HG02884 (cell line): ENCODE measurements around the gene MSX1.
"Not testable (repeated sequence)": the region's sequence is repeated elsewhere in the genome, so short reads cannot be mapped to it uniquely, and the experiment has no call there.

Source experiments
- ATAC-seq: cut with Tn5 transposase; IDR thresholded peaks from one replicate; pipeline ENCODE4 v1.9.1; 2021; ENCODE audit warnings: mild to moderate bottlenecking, moderate library complexity; ENCODE audit not compliant: unreplicated experiment

The MSX1 gene

GRCh38 chr4:4859325-4859798 lies at the start of gene MSX1:
TSS of gene MSX1 (plus strand) at chr4:4859665. CDS start at chr4:4859900, 235 bp downstream.
- peak; percentile 90 for ATAC-seq

DNA sequence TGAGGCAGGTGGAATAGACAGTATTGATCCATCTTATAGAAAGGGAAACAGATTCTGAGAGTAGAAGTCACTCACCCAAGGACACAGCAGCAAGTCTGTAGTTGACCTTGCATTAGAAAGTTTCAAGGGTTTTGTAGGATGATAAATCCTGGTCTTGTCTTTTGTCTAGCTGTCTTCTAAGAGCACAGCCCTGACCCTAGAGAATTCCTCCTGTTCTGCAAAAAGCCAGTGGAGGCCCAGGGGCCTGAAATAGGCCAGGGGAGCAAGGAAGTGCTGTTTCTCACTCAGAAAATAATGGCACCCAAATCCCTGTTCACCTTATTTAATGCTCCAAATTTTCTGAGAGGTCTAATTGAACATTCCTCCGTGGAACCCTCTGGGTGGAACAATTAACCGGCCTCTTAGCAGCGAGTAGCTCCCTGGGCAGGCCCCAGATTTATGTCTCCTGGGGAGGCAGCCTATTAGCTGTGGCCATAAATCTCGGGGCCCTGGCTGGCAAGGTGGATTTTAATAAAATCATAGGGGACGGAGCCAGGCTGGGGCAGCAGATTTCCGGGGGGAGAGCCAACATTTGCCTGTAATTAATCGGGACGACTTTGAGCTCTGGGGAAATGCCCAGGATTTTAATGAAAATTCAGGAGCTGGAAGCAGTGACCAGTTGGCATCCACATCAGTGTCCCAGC lies 49.2 kb upstream of the MSX1 start:
- no peak for ATAC-seq

DNA sequence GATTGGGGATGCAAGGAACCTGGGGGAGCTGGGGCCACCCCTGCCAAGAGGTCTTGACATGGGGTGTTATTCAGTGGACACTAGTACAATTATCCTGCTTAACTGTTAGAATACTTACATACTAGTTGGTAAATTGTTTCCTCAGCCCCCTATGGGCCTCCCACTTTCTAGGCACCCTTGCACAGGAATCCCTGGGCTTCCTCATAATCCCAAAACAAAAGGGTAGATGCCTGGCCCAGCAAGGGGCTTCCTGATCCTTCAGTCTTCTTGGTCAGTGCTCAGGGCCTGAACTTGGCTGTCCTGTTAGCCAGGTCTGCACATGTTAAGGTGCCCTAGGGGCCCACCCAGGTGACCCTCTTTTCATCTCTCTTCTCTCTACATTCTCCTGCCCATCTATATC lies 48.7 kb upstream of the MSX1 start:
- no peak for ATAC-seq

- no peak for ATAC-seq
Measured at GRCh38 chr4:4812145-4812794, 47.2 kb upstream of the MSX1 start.

DNA sequence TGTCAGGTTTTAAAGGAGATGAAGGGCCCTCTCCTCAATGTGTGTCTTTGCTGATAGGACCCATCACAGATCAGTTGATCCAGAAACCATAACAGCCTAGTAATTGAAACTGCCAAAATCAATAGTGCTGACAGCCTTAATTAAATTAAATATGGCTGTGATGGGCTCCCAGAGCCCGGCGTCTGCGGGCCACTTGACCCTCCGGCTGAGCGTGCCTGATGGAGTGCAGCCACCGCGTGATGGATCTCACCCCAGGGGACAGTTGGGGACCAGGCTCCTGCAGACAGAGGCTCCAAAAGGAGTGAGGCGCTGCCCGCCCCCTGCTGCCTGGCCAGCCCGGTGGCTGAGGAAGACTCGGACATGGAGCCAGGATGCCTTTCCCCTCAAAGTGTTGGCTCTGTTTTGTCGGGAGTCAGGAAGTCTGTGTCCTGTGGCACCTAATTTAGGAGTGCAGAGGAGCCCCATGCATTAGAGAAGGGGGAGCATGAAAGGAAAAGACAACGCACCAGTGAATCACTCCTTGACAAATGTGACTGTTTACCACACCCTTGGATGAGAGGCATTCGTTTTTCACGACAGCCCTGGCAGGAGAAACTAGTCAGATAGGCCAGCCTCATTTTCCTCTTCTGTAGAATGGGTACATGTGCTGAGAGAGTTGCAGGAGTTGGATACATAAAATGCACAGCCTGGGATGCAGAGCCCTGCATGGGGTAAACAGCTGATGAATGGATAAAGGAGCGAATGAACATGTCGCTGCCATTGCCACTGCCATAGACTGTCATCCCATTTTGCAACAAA lies 40.9 kb upstream of the MSX1 start:
- no peak for ATAC-seq

- no peak for ATAC-seq
Measured at GRCh38 chr4:4819213-4819606, 40.3 kb upstream of the MSX1 start.

DNA sequence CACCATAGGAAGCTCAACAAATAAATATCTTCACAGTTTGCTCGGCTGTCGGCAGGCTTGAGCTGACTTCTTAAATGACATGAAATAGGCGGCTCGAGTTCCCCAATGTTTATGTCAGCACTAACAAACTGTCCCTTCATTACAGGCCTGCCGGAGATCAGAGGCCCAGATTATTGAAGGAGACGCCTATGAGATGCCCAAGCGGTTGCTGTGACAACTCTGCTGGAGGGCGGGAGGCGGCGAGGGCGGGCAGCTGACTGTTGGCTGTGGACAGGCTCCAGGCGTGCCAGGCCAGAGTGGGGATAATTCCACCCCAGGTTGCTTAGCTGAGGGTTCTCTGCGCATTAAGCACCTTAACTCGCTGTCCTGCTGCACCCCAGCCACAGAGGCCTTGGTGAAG lies 39.2 kb upstream of the MSX1 start:
- no peak for ATAC-seq

- no peak for ATAC-seq
Measured at GRCh38 chr4:4820739-4821138, 38.7 kb upstream of the MSX1 start.

DNA sequence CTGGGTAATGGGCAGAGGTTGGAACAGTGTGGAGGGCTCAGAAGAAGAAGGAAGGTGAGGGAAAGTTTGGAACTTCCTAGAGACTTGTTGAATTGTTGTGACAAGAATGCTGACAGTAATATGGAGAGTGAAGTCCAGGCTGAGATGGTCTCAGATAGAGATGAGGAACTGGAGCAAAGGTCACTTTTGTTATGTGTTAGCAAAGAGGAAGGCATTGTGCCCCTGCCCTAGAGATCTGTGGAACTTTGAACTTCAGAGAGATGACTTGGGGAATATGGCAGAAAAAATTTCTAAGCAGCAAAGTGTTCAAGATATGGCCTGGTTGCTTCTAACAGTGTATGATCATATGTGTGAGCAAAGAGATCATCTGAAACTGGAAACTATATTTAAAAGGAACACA lies 37.9 kb upstream of the MSX1 start:
- ATAC-seq: no peak

GRCh38 chr4:4822286-4822685 lies 37.2 kb upstream of the MSX1 start:
- ATAC-seq: not testable (repeated sequence)

DNA sequence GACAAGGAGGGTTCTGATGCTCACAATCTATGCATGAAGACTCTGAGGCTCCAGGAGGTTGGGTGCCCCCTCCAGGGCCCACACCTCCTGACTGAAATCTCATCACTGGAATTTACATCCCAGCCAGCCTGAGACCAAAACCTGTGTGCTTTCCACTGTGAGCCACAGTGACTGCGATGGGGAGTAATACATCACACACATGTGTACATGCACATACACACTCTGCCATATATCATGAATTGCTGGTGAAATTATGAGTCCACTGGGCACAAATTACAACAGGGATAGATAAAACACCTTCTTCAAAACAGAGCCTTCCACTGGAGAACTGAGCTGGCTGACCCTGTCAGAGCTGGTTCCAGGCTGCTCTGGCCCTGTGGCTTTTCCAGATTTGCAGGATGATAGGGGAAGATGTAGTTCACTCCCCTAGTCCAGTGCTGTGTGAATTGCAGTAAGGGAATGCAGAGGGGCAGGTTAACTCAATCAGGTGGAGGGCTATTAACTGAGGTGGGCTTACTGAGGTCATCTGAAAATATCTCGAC lies 35.8 kb upstream of the MSX1 start:
- no peak for ATAC-seq

GRCh38 chr4:4824232-4824631 lies 35.2 kb upstream of the MSX1 start:
- no peak for ATAC-seq

DNA sequence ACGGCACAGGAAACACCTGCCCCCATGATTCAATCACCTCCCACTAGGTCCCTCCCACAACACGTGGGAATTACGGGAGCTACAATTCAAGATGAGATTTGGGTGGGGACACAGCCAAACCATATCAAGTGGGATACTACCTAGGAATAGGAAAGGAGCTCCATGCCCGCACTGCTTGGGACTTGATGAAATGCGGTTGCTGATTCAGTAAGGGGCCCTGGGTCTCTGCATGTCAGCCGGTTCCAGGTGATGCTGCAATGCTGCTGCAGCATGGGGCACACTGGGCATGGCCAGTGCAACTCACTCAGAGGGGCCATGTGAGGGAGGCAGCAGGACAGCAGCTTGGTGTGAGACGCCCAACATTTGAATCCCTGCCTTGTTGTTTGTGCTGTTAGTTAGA lies 34.0 kb upstream of the MSX1 start:
- no peak for ATAC-seq

GRCh38 chr4:4829837-4830236 lies 29.6 kb upstream of the MSX1 start:
- ATAC-seq: no peak

DNA sequence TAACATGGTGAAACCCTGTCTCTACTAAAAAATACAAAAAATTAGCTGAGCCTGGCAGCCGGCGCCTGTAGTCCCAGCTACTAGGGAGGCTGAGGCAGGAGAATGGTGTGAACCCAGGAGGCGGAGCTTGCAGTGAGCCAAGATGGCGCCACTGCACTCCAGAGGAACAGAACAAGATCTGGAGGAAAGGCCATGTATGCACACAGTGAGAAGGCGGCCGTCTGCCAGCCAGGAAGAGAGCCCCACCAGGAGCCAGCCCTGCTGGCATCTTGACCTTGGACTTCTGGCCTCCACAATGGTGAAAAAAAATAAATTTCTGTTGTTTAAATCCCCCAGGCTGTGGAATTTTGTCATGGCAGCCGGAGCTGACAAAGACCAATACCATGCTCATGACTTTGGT lies 28.2 kb upstream of the MSX1 start:
- ATAC-seq: no peak

DNA sequence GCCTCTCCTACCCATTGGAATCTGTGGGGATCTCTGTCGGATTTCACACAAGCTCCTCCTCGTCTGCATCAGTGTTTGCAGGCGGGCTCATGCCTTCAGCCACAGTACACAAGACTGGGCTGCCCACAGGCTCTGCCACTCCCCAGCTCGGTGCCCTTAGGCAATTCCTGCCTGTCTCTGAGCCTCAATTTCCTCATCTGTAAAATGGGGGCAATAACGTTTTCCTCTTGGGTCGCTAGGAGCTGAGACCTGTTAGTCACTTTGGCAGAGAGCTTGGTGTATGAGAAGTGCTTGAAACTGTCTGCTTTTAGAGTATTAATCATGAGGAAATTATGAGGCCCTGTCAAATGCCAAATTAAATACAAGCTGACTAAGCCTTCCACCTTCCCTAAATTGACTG lies 27.6 kb upstream of the MSX1 start:
- ATAC-seq: no peak

DNA sequence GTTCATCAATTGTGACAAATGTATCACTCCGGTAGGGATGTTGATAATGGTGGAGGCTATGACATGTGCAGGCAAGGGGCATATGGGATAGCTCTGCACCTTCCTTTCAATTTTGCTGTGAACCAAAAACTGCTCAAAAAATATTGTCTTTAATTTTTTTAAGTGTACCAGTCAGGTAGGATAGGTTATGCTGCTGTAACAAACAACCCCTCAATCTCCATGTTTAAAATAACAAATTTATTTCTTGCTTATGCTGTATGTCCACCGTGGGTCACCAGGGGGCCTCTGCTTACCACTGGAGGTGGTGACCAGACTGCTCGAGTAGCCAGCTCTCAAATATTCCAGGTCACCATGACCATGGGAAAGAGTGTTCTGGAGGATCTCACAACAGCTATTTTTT lies 23.4 kb upstream of the MSX1 start:
- ATAC-seq: no peak

- ATAC-seq: no peak
Measured at GRCh38 chr4:4837316-4837715, 22.1 kb upstream of the MSX1 start.

GRCh38 chr4:4838051-4838935 lies 21.2 kb upstream of the MSX1 start:
- no peak for ATAC-seq

- no peak for ATAC-seq
Measured at GRCh38 chr4:4838936-4839810, 20.3 kb upstream of the MSX1 start.
